GM12865 (cell line): ENCODE results near the gene CLASP1.
"Not testable (repeated sequence)": the region's sequence is repeated elsewhere in the genome, so short reads cannot be mapped to it uniquely, and the experiment has no call there.

Source experiments
- DNase-seq: peaks from one replicate; pipeline ENCODE4 v3.0.0; 2010; ENCODE audit warnings: low read depth
- H3K4me3 ChIP-seq: 2 replicates; pipeline ENCODE4 v1.5.1; 2011; ENCODE audit warnings: mild to moderate bottlenecking, low read depth, low read length, control low read depth
- TF ChIP-seq, protein P1 (sequence below): IDR thresholded peaks from 2 replicates; pipeline ENCODE4 v1.5.1; 2011; ENCODE audit warnings: low read length, control low read depth, low read depth, inconsistent platforms; ENCODE audit not compliant: insufficient read depth; ENCODE audit errors: missing control alignments

Gene CLASP1

DNA sequence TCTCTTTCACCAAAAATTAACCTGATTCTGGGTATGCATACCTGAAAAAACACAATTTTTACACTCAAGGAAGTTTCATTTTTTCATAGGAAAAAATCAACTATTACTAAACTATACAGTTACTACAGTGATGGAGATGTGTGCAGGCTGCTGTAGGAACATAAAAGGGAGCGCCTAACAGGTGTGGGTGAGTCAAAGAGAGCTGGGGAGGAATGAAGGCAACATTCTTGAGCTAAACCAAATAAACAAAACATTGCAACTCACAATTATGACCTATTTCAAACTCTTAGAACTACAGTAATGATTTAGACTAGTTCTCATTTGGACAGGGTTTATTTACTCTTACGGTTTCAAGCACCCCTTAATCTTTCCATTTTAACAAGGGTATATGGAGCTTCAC lies 13.4 kb upstream of the CLASP1 start:
- TF ChIP-seq, protein P1, sequence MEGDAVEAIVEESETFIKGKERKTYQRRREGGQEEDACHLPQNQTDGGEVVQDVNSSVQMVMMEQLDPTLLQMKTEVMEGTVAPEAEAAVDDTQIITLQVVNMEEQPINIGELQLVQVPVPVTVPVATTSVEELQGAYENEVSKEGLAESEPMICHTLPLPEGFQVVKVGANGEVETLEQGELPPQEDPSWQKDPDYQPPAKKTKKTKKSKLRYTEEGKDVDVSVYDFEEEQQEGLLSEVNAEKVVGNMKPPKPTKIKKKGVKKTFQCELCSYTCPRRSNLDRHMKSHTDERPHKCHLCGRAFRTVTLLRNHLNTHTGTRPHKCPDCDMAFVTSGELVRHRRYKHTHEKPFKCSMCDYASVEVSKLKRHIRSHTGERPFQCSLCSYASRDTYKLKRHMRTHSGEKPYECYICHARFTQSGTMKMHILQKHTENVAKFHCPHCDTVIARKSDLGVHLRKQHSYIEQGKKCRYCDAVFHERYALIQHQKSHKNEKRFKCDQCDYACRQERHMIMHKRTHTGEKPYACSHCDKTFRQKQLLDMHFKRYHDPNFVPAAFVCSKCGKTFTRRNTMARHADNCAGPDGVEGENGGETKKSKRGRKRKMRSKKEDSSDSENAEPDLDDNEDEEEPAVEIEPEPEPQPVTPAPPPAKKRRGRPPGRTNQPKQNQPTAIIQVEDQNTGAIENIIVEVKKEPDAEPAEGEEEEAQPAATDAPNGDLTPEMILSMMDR, result no peak
- DNase-seq, result no peak
- H3K4me3 ChIP-seq, result no peak overlapping the region

DNA sequence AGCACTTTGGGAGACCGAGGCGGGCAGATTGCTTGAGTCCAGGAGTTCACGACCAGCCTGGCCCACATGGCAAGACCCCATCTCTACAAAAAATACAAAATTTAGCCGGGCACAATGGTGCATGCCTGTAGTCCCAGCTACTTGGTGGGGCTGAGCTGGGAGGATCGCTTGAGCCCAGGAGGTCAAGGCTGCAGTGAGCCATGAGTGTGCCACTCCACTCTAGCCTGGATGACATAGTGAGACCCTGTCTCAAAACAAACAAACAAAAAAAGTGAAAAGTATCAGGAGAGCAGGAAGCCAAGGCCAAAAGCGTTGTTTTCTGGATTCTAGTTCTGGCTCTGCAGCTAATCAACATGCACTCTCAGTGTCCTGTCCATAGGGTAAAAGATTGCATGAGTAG lies 10.7 kb upstream of the CLASP1 start:
- TF ChIP-seq, protein P1, result no peak
- H3K4me3 ChIP-seq, result no peak overlapping the region
- DNase-seq, result no peak

DNA sequence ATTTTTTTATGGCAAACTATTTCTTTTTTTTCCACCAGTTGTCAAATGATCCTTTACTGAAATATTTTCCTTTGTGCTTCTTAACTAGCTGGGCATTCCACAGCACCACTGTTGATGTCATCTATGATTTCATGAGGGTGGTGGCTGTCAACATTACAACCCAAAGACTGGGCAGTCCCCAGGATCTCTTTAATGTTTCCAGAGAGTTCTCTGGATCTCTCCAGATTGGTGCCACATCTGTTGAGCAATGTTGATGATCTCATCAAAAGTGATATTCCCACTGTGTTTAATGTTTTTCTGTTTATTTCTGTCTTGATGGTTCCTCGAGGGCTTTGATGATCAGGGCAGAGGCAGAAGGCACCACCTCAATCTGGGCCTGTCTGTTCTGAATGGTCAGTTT lies 9.1 kb upstream of the CLASP1 start:
- not testable (repeated sequence) for H3K4me3 ChIP-seq, DNase-seq

- TF ChIP-seq, protein P1, result no peak
These were observed 3.8 kb upstream of the CLASP1 start for GRCh38 chr2:121653035-121653434.

DNA sequence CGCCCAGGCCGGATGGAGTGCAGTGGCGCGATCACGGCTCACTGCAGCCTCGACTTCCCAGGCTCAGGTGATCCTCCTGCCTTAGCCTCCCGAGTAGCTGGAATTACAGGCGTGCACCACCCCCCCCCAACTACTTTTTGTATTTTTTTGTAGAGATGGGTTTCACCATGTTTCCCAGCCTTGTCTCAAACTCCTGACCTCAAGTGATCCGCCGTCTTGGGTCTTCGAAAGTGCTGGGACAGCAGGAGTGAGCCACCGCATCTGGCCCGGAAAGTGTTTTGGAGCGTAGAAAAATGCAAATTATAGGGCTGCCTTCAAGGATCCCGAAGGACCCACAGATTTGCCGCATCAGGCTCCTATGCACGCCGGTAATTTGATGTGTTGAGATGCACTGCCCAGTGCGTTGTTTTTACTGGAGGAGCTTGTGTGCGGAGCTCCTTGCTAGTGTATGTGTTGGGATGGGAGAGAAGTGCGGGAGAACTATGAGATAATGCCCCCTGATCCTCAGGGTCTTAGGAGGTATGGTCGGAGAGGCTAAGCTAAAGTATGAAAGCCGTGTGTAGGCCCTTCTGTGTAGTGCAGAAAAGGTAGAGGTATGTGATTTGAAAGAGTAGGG lies 1.2 kb upstream of the CLASP1 start:
- TF ChIP-seq, protein P1, result no peak
- peak overlapping the region; percentile 96 for H3K4me3 ChIP-seq
- DNase-seq, result peak; percentile 73

More at GRCh38 chr2:121653035-121653434, 3.8 kb upstream of the CLASP1 start:
- no peak overlapping the region for H3K4me3 ChIP-seq
- DNase-seq, result no peak

GRCh38 chr2:121649596-121650314 lies 493 bp upstream of the CLASP1 start:
- TF ChIP-seq, protein P1, result no peak
- H3K4me3 ChIP-seq, result peak overlapping the region; percentile 96
- DNase-seq, result peak; percentile 98

- peak; percentile 68 for DNase-seq
- TF ChIP-seq, protein P1, result no peak
- H3K4me3 ChIP-seq, result peak overlapping the region; percentile 96
These were observed 785 bp downstream of the CLASP1 start for GRCh38 chr2:121648206-121649148.
